Kidney epithelial cell (primary cell): Measurements from ENCODE around the gene RPS6KA4. TPM values are rescaled to one million over a fixed set of nuclear protein-coding genes. Genes with fewer than 3 reads are reported as not detected.

Experiments
- DNase-seq: peaks from one replicate; pipeline ENCODE4 v3.0.0-alpha.2; 2010; ENCODE audit warnings: low read depth
- H3K27me3 ChIP-seq: 2 replicates; pipeline ENCODE4 v1.6.0; 2011; ENCODE audit warnings: low read length; ENCODE audit not compliant: control insufficient read depth, insufficient read depth
- H3K36me3 ChIP-seq: 2 replicates; pipeline ENCODE4 v1.5.1; 2011; ENCODE audit warnings: low read length; ENCODE audit not compliant: control insufficient read depth, insufficient read depth
- H3K4me3 ChIP-seq: 2 replicates; pipeline ENCODE4 v1.5.1; 2011; ENCODE audit warnings: low read depth, mild to moderate bottlenecking, control low read depth, low read length
- total RNA-seq: library from RNA; depleted of rRNA; stranded (reverse); fragments of >200 nt; gene quantifications from 2 replicates; pipeline ENCODE4 v1.2.3, GENCODE V29; 2015
- TF ChIP-seq, protein P1 (sequence below): IDR thresholded peaks from 2 replicates; pipeline ENCODE4 v1.5.1; 2011; ENCODE audit warnings: mild to moderate bottlenecking, moderate library complexity, low read length, control low read depth, inconsistent platforms; ENCODE audit not compliant: insufficient read depth, poor library complexity, severe bottlenecking

The RPS6KA4 gene
- total RNA-seq, 1 donor from 2014 or later: 43.0 TPM

- Histone ChIP-seq H3K27me3 (no peaks in the 10 kb centered on the region), H3K4me3 (no peak overlapping the region), H3K36me3 (peaks cover 4% of the 10 kb centered on the region)
- DNase-seq: no peak
- TF ChIP-seq, protein P1, sequence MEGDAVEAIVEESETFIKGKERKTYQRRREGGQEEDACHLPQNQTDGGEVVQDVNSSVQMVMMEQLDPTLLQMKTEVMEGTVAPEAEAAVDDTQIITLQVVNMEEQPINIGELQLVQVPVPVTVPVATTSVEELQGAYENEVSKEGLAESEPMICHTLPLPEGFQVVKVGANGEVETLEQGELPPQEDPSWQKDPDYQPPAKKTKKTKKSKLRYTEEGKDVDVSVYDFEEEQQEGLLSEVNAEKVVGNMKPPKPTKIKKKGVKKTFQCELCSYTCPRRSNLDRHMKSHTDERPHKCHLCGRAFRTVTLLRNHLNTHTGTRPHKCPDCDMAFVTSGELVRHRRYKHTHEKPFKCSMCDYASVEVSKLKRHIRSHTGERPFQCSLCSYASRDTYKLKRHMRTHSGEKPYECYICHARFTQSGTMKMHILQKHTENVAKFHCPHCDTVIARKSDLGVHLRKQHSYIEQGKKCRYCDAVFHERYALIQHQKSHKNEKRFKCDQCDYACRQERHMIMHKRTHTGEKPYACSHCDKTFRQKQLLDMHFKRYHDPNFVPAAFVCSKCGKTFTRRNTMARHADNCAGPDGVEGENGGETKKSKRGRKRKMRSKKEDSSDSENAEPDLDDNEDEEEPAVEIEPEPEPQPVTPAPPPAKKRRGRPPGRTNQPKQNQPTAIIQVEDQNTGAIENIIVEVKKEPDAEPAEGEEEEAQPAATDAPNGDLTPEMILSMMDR: no peak
Observed at GRCh38 chr11:64367931-64368672, 9.1 kb downstream of the RPS6KA4 start.

GRCh38 chr11:64368673-64369074, 9.7 kb downstream of the RPS6KA4 start:
- TF ChIP-seq, protein P1: no peak
- no peak overlapping the region for H3K4me3 ChIP-seq
- no peaks in the 10 kb centered on the region for H3K27me3 ChIP-seq
- peaks cover 4% of the 10 kb centered on the region for H3K36me3 ChIP-seq
- no peak for DNase-seq

GRCh38 chr11:64369440-64370421, 10.8 kb downstream of the RPS6KA4 start:
- no peaks in the 10 kb centered on the region for H3K27me3 ChIP-seq
- DNase-seq: no peak
- TF ChIP-seq, protein P1: no peak
- no peak overlapping the region for H3K4me3 ChIP-seq
- H3K36me3 ChIP-seq: peaks cover 4% of the 10 kb centered on the region

- DNase-seq: no peak
- TF ChIP-seq, protein P1: no peak
- no peaks in the 10 kb centered on the region for H3K27me3 ChIP-seq
- no peaks in the 10 kb centered on the region for H3K36me3 ChIP-seq
- no peak overlapping the region for H3K4me3 ChIP-seq
Observed at GRCh38 chr11:64371201-64371600, 12.2 kb downstream of the RPS6KA4 start.

GRCh38 chr11:64372021-64372420, 13.1 kb downstream of the RPS6KA4 start:
- TF ChIP-seq, protein P1: no peak
- H3K27me3 ChIP-seq: no peaks in the 10 kb centered on the region
- H3K4me3 ChIP-seq: no peak overlapping the region
- no peak for DNase-seq
- H3K36me3 ChIP-seq: no peaks in the 10 kb centered on the region
